Measurements from ENCODE around the gene ANXA6. TPM values are rescaled to one million over a fixed set of nuclear protein-coding genes. Genes with fewer than 3 reads are reported as not detected.
A peak's percentile ranks its signal among the peaks of the same experiment; 100 is the strongest.

The ANXA6 gene
- polyA plus RNA-seq, 3 donors: 60.6 to 124 (median 93.5) TPM

GRCh38 chr5:151144922-151145321, 12.7 kb downstream of the ANXA6 start:
- Histone ChIP-seq H3K9ac (ENCODE audit: insufficient read depth, low read length, poor library complexity, severe bottlenecking) (no peak overlapping the region), H3K9me3 (replicated peaks in 1 of 2; ENCODE audit: control insufficient read depth in 1 of 2, insufficient read depth in 1 of 2, low read length in 2 of 2) (no peaks in the 10 kb centered on the region), H3K36me3 (replicated peaks in 1 of 2; ENCODE audit: control insufficient read depth in 1 of 2, insufficient read depth in 2 of 2, low read length in 2 of 2) (peaks cover 57 to 77% of the 10 kb centered on the region in 2 donors), H3K79me2 (ENCODE audit: insufficient read depth, low read length) (peaks cover 99% of the 10 kb centered on the region), H2AFZ (ENCODE audit: insufficient read depth, low read depth, low read length, poor library complexity, severe bottlenecking) (no peak overlapping the region), H3K27me3 (ENCODE audit: control insufficient read depth in 2 of 2, insufficient read depth in 2 of 2, low read length in 2 of 2) (no peaks in the 10 kb centered on the region), H3K27ac (ENCODE audit: low read depth in 1 of 2, low read length in 2 of 2) (peak overlapping the region in 1 of 2 donors; percentile 4), H3K4me1 (ENCODE audit: control insufficient read depth in 1 of 2, insufficient read depth in 2 of 2, low read length in 2 of 2) (peaks cover 32 to 36% of the 10 kb centered on the region in 2 donors), H3K4me2 (replicated peaks; ENCODE audit: extremely low read depth, low read length, poor library complexity, severe bottlenecking) (no peak overlapping the region), H3K4me3 (replicated peaks in 1 of 3; ENCODE audit: low read depth in 2 of 3, low read length in 3 of 3) (no peak overlapping the region), H4K20me1 (ENCODE audit: insufficient read depth, low read length) (peaks cover 73% of the 10 kb centered on the region)
- Mint-ChIP-seq H3K36me3 (peaks cover 63 to 78% of the 10 kb centered on the region in 2 donors), H3K4me3 (no peak overlapping the region), H3K27me3 (ENCODE audit: low read depth in 3 of 3) (no peaks in the 10 kb centered on the region), H3K9me3 (no peaks in the 10 kb centered on the region), H3K4me1 (peaks cover 83% of the 10 kb centered on the region), H3K27ac (peak overlapping the region in 3 of 7 donors; percentile 24 to 63 (median 50))
- 100% methylated on average over 6 of the region's 7 CpGs for WGBS (ENCODE audit: insufficient coverage)
- DNase-seq: no peak
- no peak for TF ChIP-seq CTCF (IDR thresholded peaks at IDR 0.05)
- intact Hi-C loops (cut with micrococcal nuclease): no loop called here

- intact Hi-C loops (cut with micrococcal nuclease): no loop called here
- H3K36me3 ChIP-seq (replicated peaks in 1 of 2; ENCODE audit: control insufficient read depth in 1 of 2, insufficient read depth in 2 of 2, low read length in 2 of 2): peaks cover 64 to 83% of the 10 kb centered on the region in 2 donors
- peaks cover 65 to 84% of the 10 kb centered on the region in 2 donors for H3K36me3 Mint-ChIP-seq
Observed at GRCh38 chr5:151144275-151144674, 13.3 kb downstream of the ANXA6 start.

More at GRCh38 chr5:151144275-151144674, 13.3 kb downstream of the ANXA6 start:
- peaks cover 78% of the 10 kb centered on the region for H4K20me1 ChIP-seq (ENCODE audit: insufficient read depth, low read length)
- H3K4me2 ChIP-seq (replicated peaks; ENCODE audit: extremely low read depth, low read length, poor library complexity, severe bottlenecking): no peak overlapping the region
- H3K79me2 ChIP-seq (ENCODE audit: insufficient read depth, low read length): peaks cover 96% of the 10 kb centered on the region
- Mint-ChIP-seq H3K4me1 (peaks cover 76% of the 10 kb centered on the region), H3K4me3 (no peak overlapping the region), H3K27ac (peak overlapping the region in 1 of 7 donors; percentile 52), H3K9me3 (no peaks in the 10 kb centered on the region), H3K27me3 (ENCODE audit: low read depth in 3 of 3) (no peaks in the 10 kb centered on the region)
- H3K4me1 ChIP-seq (ENCODE audit: control insufficient read depth in 1 of 2, insufficient read depth in 2 of 2, low read length in 2 of 2): peaks cover 26 to 29% of the 10 kb centered on the region in 2 donors
- no peak for TF ChIP-seq CTCF (IDR thresholded peaks at IDR 0.05)
- H3K4me3 ChIP-seq (replicated peaks in 1 of 3; ENCODE audit: low read depth in 2 of 3, low read length in 3 of 3): no peak overlapping the region
- H2AFZ ChIP-seq (ENCODE audit: insufficient read depth, low read depth, low read length, poor library complexity, severe bottlenecking): no peak overlapping the region
- no peak for DNase-seq
- H3K9me3 ChIP-seq (replicated peaks in 1 of 2; ENCODE audit: control insufficient read depth in 1 of 2, insufficient read depth in 1 of 2, low read length in 2 of 2): no peaks in the 10 kb centered on the region
- H3K27me3 ChIP-seq (ENCODE audit: control insufficient read depth in 2 of 2, insufficient read depth in 2 of 2, low read length in 2 of 2): no peaks in the 10 kb centered on the region
- H3K27ac ChIP-seq (ENCODE audit: low read depth in 1 of 2, low read length in 2 of 2): peak overlapping the region in 1 of 2 donors; percentile 24
- no peak overlapping the region for H3K9ac ChIP-seq (ENCODE audit: insufficient read depth, low read length, poor library complexity, severe bottlenecking)
- WGBS (ENCODE audit: insufficient coverage): 86% methylated on average over 1 of the region's 6 CpGs

All from CD14-positive monocyte (primary cell).